NCI-H2227 treated with DMSO at 0.1 percent for 48 hours (cell line): ENCODE measurements around the gene BCL2.
"Not testable (repeated sequence)": the region's sequence is repeated elsewhere in the genome, so short reads cannot be mapped to it uniquely, and the experiment has no call there.

Experiments
- DNase-seq: peaks from one replicate; lab custom pipeline; 2025; lab: John Stamatoyannopoulos, UW

The BCL2 gene

DNA sequence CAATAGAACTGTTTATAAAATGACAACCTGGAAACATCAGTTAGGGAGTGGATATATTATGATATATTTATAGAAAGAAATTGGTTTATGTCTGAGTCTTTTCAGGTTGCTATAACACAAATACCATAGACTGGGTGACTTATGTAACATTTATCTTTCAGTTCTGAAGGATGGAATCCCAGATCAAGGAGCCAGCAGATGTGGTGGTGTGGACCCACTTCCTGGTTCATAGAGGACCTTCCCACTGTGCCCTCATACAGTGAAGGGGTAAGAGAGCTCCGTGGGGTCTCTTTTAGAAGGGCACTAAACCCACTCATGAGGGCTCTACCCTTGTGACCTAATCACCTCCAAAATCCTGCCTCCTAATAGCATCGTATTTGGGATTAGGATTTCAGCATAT, 86.7 kb downstream of the BCL2 start:
- DNase-seq = no peak

DNA sequence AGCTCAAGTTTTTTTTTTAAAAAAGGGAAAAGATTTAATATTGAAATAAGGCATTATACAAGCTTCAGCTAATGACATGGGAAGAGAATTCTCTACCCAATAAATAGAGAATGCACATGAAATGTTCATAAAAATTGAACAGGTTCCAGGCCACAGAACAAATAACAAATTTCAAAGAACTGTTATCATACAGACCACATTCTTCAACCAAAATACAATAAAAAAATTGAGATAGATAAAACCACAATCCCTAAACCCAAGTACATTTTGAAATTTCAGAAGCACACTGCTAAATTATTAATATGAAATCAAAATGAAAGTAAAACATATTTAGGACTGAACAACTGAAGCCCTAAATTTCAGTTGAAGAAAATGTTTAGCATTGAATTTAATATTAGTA, 89.6 kb downstream of the BCL2 start:
- DNase-seq = no peak

DNA sequence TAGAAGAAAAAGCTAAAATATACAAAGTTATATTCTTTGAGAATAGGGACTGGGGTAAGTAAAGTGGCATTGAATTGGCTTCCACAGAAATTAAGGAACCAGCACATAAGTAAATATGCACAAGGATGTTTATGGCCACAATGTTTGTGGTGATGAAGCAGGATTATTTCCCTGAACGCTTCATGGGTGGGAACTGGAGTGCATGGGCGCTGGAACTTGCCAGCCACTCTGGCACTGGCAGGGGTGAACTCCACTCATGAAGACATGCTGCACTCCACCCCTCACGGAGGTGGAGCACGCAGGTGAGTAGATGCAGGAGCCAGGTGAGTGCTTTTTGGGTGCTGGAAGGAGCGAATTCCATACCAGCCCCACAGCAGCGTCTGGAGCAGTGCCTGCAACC, 94.1 kb downstream of the BCL2 start:
- DNase-seq = no peak

DNA sequence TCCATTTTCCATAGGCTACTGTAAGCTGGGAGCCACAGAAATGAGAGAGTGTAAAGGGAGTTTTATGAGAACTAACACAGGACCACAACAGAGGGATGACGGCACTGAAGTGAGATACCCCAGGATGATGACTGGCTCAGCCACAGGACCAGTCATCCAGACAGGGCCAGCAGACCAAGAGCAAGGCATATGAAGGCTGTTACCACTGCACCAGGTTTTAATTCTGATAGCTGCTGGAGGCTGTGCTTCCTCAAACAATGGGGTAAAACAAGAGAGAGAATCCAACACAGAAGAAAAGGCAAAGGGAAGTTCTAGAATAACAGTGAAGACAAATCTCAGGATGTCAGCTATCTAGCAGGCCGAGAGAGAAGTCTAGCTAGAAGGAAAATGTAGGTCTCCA, 94.9 kb downstream of the BCL2 start:
- no peak for DNase-seq

DNA sequence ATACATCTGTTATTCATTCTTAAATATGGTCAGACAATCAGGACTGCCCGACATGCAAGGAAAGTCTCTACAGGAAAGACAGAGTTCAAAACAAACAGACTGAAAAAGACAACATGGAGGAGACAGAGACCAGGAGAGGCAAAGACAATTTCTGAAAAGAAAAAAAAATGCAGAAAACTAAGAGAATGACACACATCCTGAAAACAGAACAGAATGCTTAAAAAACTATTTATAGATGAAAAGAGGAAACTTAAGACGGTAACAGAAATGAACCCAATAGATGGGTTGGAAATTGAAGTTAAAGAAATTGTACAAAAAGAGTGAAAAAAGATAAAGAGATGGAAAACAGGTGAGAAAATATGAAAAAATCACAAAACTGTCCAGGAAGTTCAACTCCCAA, 95.7 kb downstream of the BCL2 start:
- no peak for DNase-seq

DNA sequence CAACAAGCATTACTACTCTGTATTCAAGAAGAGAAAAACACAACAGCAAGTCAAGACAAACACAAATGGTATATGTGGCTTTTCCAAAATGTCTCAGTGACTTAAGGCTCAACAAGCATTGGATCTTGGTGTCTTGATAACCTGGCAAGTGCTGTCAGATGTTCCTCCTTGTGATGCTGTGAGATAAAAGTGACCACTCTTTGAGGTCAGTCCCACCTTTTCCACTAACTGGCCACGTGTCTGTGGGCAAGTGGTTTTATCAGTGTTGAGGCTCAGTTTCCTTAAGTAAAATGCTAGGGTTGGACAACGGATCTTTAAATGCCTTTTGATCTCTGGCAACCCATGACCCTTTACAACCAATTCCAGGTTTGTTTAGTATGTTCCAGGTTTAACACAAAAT, 98.7 kb downstream of the BCL2 start:
- no peak for DNase-seq

DNA sequence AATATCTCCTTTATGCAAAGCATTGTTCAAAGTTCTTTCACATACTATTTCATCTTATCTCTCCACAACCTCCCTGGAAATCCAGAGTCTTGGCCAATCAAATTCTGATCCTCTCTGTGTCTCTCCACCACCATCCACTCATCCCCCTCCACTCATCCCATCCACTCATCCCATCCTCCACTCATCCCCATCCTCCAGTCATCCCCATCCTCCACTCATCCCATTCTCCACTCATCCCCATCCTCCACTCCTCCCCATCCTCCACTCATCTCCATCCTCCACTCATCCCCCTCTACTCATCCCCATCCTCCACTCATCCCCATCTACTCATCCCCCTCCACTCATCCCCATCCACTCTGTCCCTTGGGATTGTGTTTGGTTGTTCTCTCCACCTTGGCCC, 101.1 kb downstream of the BCL2 start:
- no peak for DNase-seq

DNA sequence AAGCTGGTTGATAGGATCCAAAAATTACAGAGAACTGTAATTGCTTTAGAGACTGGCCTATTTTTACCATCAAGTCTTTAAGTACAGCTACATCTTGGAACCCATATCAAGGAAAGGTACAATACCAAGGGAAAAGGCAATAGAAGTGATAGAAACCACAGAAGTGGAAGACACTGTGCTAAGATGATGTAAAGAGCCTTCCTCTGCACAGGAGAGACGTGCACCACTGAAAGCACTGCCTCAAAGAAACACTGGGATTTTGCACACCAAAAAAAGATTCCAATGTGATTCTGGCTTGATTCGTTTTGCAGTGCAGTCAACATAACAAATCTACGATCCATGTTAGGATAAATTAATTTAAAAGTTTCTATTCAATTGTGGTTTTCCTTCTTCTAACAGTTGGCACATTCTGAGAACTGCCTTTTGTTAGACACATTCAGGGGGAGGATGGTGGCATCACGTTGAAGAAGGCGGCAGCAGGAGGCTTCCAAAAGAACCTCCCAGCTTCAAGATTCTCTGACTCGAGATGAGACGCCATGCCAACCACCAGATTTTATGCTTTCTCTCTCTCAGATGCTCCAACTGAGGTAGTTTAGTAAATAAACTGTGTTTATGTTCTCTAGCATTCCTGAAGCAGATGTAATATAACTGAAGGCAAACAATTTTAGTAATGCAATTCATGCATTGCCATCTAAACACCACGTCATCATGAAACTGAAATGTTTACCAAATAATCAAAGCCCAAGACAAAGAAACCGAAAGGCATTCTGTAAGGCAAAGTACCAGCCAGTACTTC, 102.9 kb downstream of the BCL2 start:
- no peak for DNase-seq

DNA sequence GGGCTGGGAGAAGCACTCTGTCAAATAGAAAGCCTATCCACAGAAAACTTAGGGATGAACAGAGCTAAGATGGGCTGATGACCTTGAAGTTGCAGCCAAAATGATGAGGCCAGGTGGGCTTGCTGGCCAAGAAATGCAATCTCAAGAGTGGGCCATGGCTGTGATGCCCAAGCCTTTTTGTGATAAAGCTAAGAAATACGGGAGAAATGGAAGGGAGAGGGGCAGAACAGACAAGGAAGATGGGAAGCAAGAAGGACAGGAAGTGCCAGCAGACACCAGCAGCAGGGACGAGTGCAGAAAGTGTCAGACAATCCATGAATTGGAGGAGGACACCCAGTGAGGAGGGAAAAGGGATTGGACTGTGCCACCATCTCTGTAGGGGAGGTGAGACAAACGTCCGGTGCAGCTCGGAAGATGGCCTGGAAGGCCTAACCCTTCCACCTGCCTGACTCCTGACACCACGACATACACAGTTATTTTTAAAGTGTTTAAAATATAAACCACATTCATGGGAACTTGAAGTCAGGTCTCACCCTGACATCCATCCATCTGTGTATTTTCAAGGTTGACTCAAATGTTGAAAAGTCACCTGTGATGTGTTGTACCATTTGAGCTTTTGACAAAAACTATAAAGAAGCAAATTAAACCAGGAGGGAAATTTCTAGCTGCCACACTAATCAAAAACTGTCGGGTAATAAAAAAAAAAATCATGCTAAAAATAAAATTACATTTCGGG, 105.5 kb downstream of the BCL2 start:
- no peak for DNase-seq

DNA sequence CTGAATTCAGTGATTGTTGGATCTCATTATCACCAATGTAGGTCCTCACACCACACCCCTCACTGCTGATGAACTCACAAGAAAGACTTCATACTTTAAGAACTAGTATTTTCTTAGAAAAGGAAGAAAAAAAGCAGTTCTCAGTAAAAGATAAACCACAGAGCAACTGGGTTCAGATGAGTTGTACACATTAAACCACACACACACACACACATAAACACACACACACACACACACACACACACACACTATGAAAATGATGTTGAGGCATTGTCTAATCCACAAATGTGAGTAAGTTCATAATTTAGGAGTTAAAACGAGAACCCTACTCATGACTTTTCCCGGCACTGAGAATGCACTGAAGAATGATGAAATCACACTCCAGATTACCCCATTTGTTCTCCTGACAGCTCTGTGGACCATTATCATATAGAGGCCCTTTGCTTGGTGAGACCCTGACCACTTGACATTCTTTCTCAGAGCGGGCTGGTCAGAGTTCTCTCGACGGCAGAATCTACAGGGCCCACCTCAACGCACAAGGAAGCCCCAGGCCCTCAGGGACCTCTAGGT, 106.2 kb downstream of the BCL2 start:
- DNase-seq = no peak

DNA sequence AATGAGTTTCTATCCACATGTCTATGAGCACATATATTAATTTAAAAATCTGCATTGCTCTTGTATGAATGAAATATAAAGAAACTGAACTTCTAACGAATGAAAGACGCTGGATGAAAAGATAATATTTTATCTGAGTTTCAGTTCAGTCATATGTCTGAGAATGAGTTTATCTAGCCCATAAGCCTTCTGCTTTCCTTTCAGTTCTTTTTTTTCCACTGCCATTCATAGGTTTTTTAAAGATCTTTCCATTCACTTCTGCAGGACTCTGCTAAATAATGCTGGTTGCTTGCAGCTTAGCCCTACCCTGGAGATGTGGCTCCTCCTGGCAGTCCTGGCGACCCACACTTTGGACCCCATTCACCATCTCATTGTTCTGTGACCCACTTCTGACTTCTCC, 109.0 kb downstream of the BCL2 start:
- DNase-seq = no peak

DNA sequence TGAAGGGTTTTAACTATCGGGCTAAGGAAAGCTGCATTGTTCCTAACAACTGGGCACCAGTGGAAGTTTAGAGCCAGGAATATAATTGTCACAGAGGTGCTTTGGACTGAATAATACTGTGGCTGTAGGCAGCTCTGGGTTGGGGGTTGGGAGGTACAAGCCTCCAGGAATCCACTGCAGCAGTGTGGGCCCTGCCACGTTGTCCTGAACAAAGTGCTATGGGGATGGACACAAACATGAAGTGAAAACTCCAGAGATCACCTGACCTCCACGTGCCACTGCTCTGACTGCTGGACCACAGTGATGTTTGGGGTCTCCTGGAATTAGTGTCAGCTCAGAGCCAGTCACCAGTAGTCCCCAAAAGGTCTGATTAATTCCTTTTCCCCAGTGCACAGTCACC, 110.9 kb downstream of the BCL2 start:
- DNase-seq = no peak

DNA sequence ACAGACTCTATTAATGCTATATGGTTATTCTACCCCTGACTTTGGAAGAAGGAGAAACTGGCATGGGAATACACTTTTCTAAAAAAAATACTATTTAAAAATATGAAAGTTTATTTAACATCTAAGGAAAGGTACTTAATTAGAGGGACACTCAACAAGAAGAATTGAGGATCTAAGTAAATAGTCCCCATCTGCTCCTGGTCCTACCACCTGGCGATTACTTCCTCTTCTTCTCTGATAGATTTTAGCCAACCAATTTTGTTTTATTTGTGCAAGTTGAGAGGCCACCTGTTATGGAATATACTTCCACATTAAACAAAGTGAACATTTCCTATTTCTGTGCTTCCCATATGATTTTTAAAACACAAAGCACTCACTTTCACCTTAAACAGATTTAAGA, 111.7 kb downstream of the BCL2 start:
- DNase-seq = no peak

DNA sequence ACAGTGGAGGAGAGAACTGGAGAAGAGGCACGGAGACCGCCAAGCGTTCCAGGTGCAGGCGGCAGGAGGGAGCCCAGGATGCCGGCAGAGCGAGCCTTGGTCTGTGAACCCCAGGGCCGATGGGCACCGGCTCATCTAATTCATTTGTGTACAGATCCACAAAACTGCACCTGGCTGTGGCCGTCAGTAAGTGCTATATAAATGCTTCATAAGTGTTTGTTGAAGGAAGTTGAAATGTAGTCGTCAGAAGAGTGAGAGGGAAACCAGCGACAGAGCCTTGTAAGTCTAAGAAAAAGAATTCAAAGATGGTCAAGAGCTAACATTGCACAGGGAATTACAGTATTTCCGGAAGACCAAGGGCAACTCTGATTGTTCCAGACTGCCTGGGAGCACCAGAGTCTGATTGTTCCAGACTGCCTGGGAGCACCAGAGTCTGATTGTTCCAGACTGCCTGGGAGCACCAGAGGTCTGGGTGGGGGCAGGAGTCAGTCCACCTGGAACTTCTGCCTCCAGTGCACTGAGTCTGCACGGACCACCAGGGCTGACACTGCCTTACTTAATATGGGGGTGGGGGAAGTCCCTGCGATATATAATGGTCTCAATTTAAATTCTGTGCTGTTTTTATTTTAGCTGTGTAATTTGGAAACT, 112.3 kb downstream of the BCL2 start:
- DNase-seq = no peak

DNA sequence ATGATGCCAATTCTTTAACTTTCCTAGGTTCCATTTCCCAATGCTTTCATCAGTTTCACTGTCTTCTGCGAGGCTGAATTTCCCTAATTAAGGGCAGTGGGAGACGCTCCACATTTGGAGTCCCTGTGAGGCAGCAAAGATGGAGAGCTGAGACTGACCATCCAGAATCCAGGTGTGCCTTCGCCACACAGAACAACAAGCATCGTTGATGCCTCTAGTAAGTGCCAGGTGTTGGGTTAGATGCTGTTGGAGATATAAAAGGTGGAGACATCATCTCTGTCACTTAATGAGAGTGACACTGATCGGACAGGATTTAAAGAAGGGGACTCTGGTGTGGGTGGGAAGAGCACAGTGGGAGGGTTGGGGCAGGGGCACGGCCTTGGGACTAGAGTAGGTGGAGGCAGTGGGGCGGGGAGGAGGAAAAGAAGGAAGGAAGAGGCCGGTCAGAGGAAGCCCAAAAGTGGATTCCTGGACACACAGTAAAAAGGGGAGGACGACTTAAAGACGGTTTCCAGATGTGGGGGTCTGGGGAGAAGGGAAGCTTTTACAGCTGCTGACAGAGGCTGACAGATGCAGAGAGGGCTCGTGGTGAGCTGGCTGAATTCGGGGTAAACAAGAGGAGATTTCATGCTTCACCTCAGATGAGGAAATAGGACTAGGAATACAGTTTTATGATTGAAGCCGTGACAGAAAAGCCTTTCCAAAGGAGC, 113.0 kb downstream of the BCL2 start:
- no peak for DNase-seq

DNA sequence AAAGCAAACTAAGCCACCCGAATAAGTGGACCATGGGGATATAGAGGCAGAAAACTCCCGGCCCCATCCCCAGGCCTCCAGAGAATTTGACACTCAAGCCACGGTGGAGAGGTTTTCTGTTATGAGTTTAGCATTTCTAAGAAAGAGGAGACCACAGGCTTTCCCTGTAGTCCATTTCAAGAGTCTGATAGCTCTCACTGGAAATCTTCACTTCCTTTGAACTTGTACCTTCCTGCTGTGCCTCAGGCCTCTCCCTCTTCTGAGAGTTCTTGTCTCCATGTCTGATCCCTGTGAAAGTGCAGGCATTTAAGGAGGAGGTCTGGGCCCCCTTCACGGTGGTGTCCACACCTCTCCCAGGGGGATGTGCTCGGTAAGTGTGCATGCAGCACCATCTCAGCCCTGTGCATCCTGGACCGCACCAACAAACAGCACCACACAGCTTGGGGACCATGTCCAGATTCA, 113.7 kb downstream of the BCL2 start:
- DNase-seq = no peak

DNA sequence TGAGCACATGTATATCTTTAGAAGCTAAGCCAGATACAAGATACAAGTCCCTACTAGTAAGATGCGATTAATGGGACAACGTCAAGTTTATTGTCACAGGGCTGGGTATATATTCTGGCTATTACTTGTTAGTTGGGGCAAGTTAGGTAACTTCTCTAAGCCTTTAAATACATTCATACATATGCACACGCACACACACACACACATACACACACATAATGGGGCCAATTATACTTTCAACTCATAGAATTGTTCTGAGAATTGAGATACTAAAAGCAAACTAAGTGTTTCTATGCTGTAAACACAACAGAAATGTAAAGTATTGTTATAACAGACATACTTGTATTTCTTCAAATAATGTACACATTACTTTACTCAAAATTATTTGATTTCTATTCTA, 116.1 kb downstream of the BCL2 start:
- no peak for DNase-seq

DNA sequence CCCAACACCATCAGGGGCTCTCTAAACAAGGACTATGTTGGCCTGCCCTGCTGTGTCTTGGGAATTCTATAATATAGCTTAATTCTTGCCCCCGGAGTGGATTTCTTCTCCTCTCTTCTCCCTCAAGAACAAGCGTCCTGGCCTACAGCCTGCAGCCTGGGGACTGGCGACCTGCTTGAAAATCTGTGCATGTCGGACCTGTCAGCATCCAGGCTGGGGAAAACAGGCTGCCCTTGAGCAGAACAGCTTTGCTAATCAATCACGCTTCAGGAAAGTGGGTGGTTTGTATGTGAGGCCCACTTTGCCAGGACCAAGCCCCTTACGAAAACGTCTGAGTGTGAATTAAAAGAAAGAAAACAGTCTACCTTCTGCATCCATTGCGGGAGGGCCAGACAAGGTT, 116.7 kb downstream of the BCL2 start:
- DNase-seq = no peak

DNA sequence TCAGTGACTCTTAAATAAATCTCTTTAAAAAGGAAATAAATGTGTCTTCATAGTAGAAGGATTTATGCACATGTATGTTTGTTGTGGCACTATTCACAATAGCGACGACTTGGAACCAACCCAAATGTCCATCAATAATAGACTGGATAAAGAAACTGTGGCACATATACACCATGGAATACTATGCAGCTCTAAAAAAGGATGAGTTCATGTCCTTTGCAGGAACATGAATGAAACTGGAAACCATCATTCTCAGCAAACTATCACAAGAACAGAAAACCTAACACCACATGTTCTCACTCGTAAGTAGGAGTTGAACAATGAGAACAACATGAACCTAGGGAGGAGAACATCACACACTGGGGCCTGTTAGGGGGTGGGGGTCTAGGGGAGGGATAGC, 118.1 kb downstream of the BCL2 start:
- not testable (repeated sequence) for DNase-seq

DNA sequence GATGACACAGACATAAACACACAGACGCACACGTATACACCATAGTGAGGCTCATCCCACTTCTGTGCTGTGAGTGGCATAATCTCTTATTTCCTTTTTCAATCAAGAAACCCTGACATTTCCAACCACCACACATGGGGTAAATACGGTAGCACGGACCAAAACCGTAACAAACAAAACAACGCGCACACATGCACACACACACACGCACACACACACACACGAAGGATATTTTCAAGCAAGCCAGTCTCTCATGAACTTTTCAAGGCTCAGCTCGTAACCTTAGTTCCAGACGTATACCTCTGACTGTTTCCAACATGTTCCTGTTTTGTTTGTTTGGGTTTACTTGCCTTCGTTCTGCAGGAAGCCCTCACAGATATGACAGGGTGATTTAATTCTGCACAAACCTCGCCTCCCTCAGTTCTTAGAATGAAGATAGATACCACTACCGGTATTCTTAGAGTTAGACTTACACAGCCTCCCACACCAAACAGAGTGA, 119.8 kb downstream of the BCL2 start:
- no peak for DNase-seq

DNA sequence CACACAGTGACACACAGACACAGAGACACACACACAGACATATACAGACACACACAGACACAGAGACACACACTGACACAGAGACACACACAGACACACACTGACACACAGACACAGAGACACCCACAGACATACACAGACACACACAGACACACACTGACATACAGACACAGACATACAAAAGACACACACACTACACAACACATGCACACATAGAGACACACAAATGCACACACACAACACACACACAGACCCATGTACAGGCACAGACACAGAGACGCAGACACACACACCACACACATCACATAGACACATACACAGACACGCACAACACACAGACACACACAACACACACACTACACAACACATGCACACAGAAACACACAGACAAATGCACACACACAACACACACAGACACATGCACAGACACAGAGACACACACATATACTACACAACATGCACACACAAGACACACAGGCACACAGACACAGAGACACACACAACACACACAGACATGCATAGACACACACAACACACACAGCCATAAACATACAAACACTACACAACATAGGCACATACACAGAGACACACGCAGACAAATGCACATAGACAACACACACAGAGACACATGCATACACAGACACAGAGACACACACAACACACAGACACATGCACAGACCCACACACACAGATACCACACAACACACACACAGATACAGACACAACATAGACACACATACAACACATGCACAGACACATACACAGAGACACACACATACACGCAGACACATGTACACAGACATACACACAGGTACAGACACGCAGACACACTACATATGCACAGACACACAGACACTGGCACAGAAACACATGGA, 120.5 kb downstream of the BCL2 start:
- no peak for DNase-seq
